Measurements from ENCODE around the gene GRB10. TPM values are rescaled to one million over a fixed set of nuclear protein-coding genes. Genes with fewer than 3 reads are reported as not detected.
"Not testable (repeated sequence)": the region's sequence is repeated elsewhere in the genome, so short reads cannot be mapped to it uniquely, and the experiment has no call there.

GRB10 gene
- total RNA-seq, 2 donors from 2014 or later: 0.48 to 2.5 TPM

GRCh38 chr7:50576388-50576787, 206.3 kb downstream of the GRB10 start:
- not testable (repeated sequence) for H3K4me3 Mint-ChIP-seq; H3K9me3 Mint-ChIP-seq; DNase-seq (ENCODE audit: low spot score); ATAC-seq; H3K27ac Mint-ChIP-seq; H3K4me1 Mint-ChIP-seq (ENCODE audit: low read depth in 2 of 2); H3K36me3 Mint-ChIP-seq
- peaks cover 18 to 42% of the 10 kb centered on the region in 2 donors for H3K27me3 Mint-ChIP-seq

DNA sequence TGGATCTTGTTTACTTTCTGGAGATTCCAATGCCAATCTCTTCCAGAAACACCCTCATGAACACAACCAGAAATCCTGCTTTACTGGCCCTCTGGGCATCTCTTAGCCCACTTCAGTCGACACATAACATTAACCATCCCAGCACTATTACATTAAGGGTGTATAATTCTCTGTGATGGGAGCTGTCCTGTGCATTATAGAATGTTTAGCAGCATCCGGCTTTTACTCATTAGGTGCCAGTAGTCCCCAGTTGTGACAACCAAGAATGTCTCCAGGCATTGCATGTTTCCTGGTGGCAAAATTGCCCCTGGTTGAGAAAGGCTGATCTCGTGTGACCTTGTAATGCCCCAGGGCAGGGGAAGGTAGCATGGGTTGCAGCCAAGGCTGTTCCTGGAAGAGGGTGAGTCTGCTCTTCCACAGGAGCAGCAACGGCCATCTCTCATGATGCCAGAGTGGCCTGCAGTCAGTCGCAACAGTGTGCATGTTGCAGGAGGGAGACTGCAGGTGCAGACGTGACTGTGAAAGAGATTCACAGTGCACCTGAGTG, 214.9 kb downstream of the GRB10 start:
- DNase-seq (ENCODE audit: low spot score) (no peak), ATAC-seq (peak in 1 of 2 donors; percentile 36)
- Mint-ChIP-seq H3K36me3 (no peaks in the 10 kb centered on the region), H3K27ac (no peak overlapping the region), H3K4me3 (no peak overlapping the region), H3K4me1 (ENCODE audit: low read depth in 2 of 2) (no peaks in the 10 kb centered on the region), H3K27me3 (peaks cover 5 to 23% of the 10 kb centered on the region in 2 donors), H3K9me3 (no peaks in the 10 kb centered on the region)

DNA sequence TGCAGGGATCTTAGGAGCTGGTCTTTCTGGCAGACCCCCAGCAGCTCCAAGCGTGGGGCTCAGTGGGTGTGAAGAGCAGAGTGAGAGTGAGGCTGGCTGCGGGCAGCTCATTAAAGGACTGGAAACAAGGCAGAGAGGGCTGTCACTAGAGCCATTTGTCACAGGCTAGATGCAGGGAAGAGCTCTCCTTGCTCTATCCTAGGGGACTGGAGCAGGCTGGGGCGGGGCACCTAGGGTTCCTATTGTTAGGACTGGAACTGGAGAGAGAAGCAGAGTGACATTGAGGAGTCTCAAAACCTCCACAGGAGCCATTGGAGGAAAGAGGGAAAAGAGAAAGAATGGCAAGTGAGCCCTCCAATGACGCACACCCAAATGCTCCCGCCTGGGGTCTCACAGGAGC, 216.7 kb downstream of the GRB10 start:
- Mint-ChIP-seq H3K9me3 (no peaks in the 10 kb centered on the region), H3K27ac (no peak overlapping the region), H3K36me3 (no peaks in the 10 kb centered on the region), H3K27me3 (peaks cover 5 to 23% of the 10 kb centered on the region in 2 donors), H3K4me1 (ENCODE audit: low read depth in 2 of 2) (no peaks in the 10 kb centered on the region), H3K4me3 (no peak overlapping the region)
- DNase-seq (ENCODE audit: low spot score): no peak
- ATAC-seq: peak in 1 of 2 donors; percentile 46

- Mint-ChIP-seq H3K9me3 (no peaks in the 10 kb centered on the region), H3K27ac (no peak overlapping the region), H3K27me3 (peaks cover 5 to 23% of the 10 kb centered on the region in 2 donors), H3K36me3 (no peaks in the 10 kb centered on the region), H3K4me1 (ENCODE audit: low read depth in 2 of 2) (no peaks in the 10 kb centered on the region), H3K4me3 (no peak overlapping the region)
- ATAC-seq (no peak), DNase-seq (ENCODE audit: low spot score) (no peak)
Observed at GRCh38 chr7:50565559-50565916, 217.2 kb downstream of the GRB10 start.

DNA sequence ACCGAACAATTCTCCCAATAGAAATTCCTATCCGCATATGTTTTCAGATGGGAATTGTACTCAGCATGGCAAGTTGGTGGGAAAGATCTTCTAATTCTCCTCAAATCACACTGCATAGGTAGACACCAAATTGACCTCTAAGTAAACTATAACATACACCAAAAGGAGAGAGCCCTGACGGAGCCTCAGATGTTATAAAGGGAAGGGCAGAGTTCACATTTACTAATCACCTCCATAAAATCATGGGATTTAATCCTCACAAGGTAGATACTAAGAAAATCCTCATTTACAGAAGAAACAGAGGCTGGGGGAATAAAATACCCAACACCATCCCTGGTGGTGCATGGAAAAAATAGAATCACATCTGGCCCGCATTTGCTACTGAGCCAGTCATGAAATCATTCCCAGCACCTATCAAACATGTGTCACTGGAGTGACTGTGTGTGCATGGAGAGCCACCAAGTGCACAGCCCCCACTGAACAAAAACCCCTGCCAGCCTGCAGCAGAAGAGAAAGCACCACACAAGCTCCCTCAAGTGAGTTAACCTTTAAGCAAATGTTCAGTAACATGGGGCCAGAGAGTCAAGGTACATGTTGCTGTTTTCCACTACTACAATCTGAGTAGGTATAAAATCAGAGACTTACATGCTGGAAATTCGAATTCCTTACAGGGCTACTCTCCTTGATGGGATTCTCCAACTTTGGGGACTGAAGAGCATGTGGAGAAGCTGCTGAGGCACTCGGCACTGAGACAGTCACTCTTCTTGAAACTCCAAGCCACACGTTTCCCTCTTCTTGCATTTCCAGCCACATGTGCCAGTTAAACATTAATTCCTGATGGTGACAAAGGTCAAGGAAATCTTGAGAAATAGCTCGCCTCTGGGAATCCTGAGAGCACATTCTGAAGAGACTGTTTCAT, 217.8 kb downstream of the GRB10 start, which contains the start of gene DDC:
Gene DDC (minus strand): TSS at position 766 of the 919 bp plus-strand sequence. CDS start 21,320 bp downstream, outside the sequence.
- H3K36me3 Mint-ChIP-seq: no peaks in the 10 kb centered on the region
- peaks cover 5 to 23% of the 10 kb centered on the region in 2 donors for H3K27me3 Mint-ChIP-seq
- no peak for DNase-seq (ENCODE audit: low spot score)

GRCh38 chr7:50564171-50564570, 218.5 kb downstream of the GRB10 start:
- DNase-seq (ENCODE audit: low spot score) (no peak), ATAC-seq (no peak)
- no peak overlapping the region for H3K27ac Mint-ChIP-seq
- H3K4me3 Mint-ChIP-seq: no peak overlapping the region
- no peaks in the 10 kb centered on the region for H3K36me3 Mint-ChIP-seq
- H3K4me1 Mint-ChIP-seq (ENCODE audit: low read depth in 2 of 2): no peaks in the 10 kb centered on the region
- H3K9me3 Mint-ChIP-seq: no peaks in the 10 kb centered on the region
- peaks cover 4 to 24% of the 10 kb centered on the region in 2 donors for H3K27me3 Mint-ChIP-seq

More for the DNA sequence above, 217.8 kb downstream of the GRB10 start, which contains the start of gene DDC:
- H3K4me1 Mint-ChIP-seq (ENCODE audit: low read depth in 2 of 2): no peaks in the 10 kb centered on the region
- H3K9me3 Mint-ChIP-seq: no peaks in the 10 kb centered on the region
- no peak within 1 kb of the TSS for H3K27ac Mint-ChIP-seq
- no peak within 1 kb of the TSS for H3K4me3 Mint-ChIP-seq
- no peak for ATAC-seq

GRCh38 chr7:50562136-50562535, 220.6 kb downstream of the GRB10 start:
- no peak overlapping the region for H3K4me3 Mint-ChIP-seq
- H3K36me3 Mint-ChIP-seq: no peaks in the 10 kb centered on the region
- DNase-seq (ENCODE audit: low spot score) (no peak), ATAC-seq (no peak)
- H3K27me3 Mint-ChIP-seq: peaks cover 9 to 37% of the 10 kb centered on the region in 2 donors
- H3K27ac Mint-ChIP-seq: no peak overlapping the region
- H3K9me3 Mint-ChIP-seq: no peaks in the 10 kb centered on the region
- no peaks in the 10 kb centered on the region for H3K4me1 Mint-ChIP-seq (ENCODE audit: low read depth in 2 of 2)

DNA sequence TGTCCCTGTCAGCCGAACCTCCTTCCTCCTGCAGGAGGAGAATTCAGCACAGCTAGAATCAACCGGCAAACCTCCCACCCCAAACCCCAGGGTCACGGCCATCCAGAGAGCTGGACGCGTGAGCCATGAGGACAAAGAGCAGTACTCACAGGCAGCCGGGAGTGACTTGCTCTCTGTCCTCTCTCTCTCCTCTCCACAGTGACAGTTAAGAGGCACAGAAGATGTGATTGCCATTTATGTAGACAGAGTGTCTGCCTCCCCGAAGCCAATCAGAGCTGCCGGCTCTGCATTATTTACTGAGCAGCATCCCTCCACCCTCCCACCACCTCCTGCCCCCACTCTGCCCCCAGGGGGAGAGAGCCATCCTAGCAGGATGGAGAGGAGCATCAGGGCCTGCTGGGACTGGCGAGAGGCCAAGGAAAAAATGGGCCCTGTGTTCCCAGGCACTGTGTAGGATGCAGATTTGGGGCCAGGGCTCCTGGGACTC, 221.8 kb downstream of the GRB10 start:
- Mint-ChIP-seq H3K27ac (no peak overlapping the region), H3K27me3 (peaks cover 9 to 39% of the 10 kb centered on the region in 2 donors), H3K9me3 (no peaks in the 10 kb centered on the region), H3K4me3 (no peak overlapping the region), H3K36me3 (no peaks in the 10 kb centered on the region), H3K4me1 (ENCODE audit: low read depth in 2 of 2) (no peaks in the 10 kb centered on the region)
- DNase-seq (ENCODE audit: low spot score): no peak
- no peak for ATAC-seq

GRCh38 chr7:50559881-50560280, 222.8 kb downstream of the GRB10 start:
- no peak for ATAC-seq
- H3K9me3 Mint-ChIP-seq: no peaks in the 10 kb centered on the region
- H3K36me3 Mint-ChIP-seq: no peaks in the 10 kb centered on the region
- no peak for DNase-seq (ENCODE audit: low spot score)
- H3K27me3 Mint-ChIP-seq: peaks cover 9 to 38% of the 10 kb centered on the region in 2 donors
- H3K4me1 Mint-ChIP-seq (ENCODE audit: low read depth in 2 of 2): no peaks in the 10 kb centered on the region
- H3K4me3 Mint-ChIP-seq: no peak overlapping the region
- no peak overlapping the region for H3K27ac Mint-ChIP-seq

DNA sequence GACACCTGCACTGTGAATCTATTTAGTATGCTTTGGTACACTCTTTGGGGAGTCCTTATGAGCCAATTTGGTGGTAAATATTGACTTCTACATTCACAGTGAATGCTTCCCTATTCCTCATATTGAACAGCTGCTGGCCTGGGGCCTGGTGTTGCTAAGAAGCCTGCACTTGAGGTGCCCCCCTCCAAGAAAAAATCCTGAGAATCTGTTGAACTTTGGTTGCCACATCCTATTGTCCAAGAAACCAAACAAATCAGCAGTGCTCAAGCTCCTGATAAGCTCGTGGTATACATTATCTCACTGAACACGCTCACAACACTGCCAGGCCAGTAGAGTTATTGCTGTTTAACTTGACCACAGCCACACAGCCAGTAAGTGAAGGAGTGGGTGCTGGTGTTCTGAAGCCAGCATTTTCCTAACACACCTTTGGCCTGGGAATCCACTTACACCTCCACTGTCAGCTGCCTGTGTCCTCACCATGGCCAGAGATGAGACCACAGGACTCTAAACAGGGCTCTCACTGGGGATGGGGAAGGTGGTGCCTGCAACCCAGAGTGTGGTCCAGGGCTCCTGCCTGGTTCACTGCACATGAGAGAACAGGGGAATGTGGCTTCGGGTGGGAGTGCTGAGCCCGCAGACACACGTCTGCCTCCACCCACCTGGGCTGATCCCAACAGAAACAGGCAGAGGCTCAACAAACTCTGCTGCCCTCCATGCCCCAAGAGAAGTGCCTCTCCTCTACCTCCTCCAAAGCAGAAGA, 224.2 kb downstream of the GRB10 start:
- Mint-ChIP-seq H3K27ac (no peak overlapping the region), H3K27me3 (peaks cover 10 to 27% of the 10 kb centered on the region in 2 donors), H3K36me3 (no peaks in the 10 kb centered on the region), H3K4me1 (ENCODE audit: low read depth in 2 of 2) (no peaks in the 10 kb centered on the region), H3K9me3 (no peaks in the 10 kb centered on the region), H3K4me3 (no peak overlapping the region)
- ATAC-seq: no peak
- no peak for DNase-seq (ENCODE audit: low spot score)

- ATAC-seq: no peak
- Mint-ChIP-seq H3K4me1 (ENCODE audit: low read depth in 2 of 2) (no peaks in the 10 kb centered on the region), H3K36me3 (no peaks in the 10 kb centered on the region), H3K27ac (no peak overlapping the region), H3K27me3 (peaks cover 19 to 36% of the 10 kb centered on the region in 2 donors), H3K4me3 (no peak overlapping the region), H3K9me3 (no peaks in the 10 kb centered on the region)
- no peak for DNase-seq (ENCODE audit: low spot score)
Observed at GRCh38 chr7:50557099-50557498, 225.6 kb downstream of the GRB10 start.

- no peak for ATAC-seq
- H3K36me3 Mint-ChIP-seq: no peaks in the 10 kb centered on the region
- H3K27ac Mint-ChIP-seq: no peak overlapping the region
- peaks cover 19 to 38% of the 10 kb centered on the region in 2 donors for H3K27me3 Mint-ChIP-seq
- DNase-seq (ENCODE audit: low spot score): no peak
- H3K4me3 Mint-ChIP-seq: no peak overlapping the region
- no peaks in the 10 kb centered on the region for H3K9me3 Mint-ChIP-seq
- no peaks in the 10 kb centered on the region for H3K4me1 Mint-ChIP-seq (ENCODE audit: low read depth in 2 of 2)
Observed at GRCh38 chr7:50556247-50556991, 226.3 kb downstream of the GRB10 start.

- Mint-ChIP-seq H3K4me1 (ENCODE audit: low read depth in 2 of 2) (no peaks in the 10 kb centered on the region), H3K36me3 (no peaks in the 10 kb centered on the region), H3K4me3 (no peak overlapping the region), H3K27ac (no peak overlapping the region), H3K27me3 (peaks cover 19 to 38% of the 10 kb centered on the region in 2 donors), H3K9me3 (no peaks in the 10 kb centered on the region)
- ATAC-seq: no peak
- no peak for DNase-seq (ENCODE audit: low spot score)
Observed at GRCh38 chr7:50555594-50556140, 227.0 kb downstream of the GRB10 start.

Data from natural killer cell treated with Interleukin-12 subunit alpha and Interleukin-12 subunit beta and Interleukin-15 and Interleukin-18, amount 100 ng/mL, for 72 hours (primary cell).